WTC11 (cell line): ENCODE data around the gene DYNLT1. TPM values are rescaled to one million over a fixed set of nuclear protein-coding genes. Genes with fewer than 3 reads are reported as not detected.

Experiments used
- ATAC-seq: fragments of 200-7000 bp; cut with Tn5 transposase; 2 replicates; pipeline ENCODE4 v1.10.0; 2021; ENCODE audit warnings: mild to moderate bottlenecking, moderate library complexity
- CTCF ChIA-PET: fragments of 300-600 bp; sonication (Branson Sonifier 250); formaldehyde crosslinking; loops from one replicate; lab custom pipeline; 2021; ENCODE audit warnings: antibody characterized with exemption; lab: Charles Lee
- POLR2A ChIA-PET: fragments of 350-600 bp; sonication (Branson Sonifier 250); formaldehyde crosslinking; loops from one replicate; lab custom pipeline; 2021; ENCODE audit warnings: antibody characterized with exemption; lab: Charles Lee
- DNase-seq: peaks from one replicate; pipeline ENCODE4 v3.0.0; 2021; ENCODE audit warnings: low spot score
- H3K27ac Mint-ChIP-seq: 2 replicates; pipeline ENCODE4 v1.8.0; 2021; ENCODE audit warnings: mixed read lengths
- H3K27me3 Mint-ChIP-seq: 2 replicates; pipeline ENCODE4 v1.8.0; 2021; ENCODE audit warnings: low read depth, mild to moderate bottlenecking, moderate library complexity, mixed read lengths
- H3K36me3 Mint-ChIP-seq: 2 replicates; pipeline ENCODE4 v1.8.0; 2021; ENCODE audit warnings: mixed read lengths
- H3K4me1 Mint-ChIP-seq: 2 replicates; pipeline ENCODE4 v1.8.0; 2022; ENCODE audit warnings: mixed read lengths
- H3K4me3 Mint-ChIP-seq: 2 replicates; pipeline ENCODE4 v1.8.0; 2021; ENCODE audit warnings: mild to moderate bottlenecking, moderate library complexity, mixed read lengths
- H3K9me3 Mint-ChIP-seq: 2 replicates; pipeline ENCODE4 v1.8.0; 2021; ENCODE audit warnings: mixed read lengths
- CTCF ChIP-seq: fragments of 200-600 bp; IDR thresholded peaks from 2 replicates; pipeline ENCODE4 v1.8.0; 2022; ENCODE audit warnings: antibody characterized with exemption
- E2F4 ChIP-seq: sonication (generic); formaldehyde crosslinking; IDR thresholded peaks from 2 replicates; pipeline ENCODE4 v1.8.1; 2022; ENCODE audit warnings: low read depth, mild to moderate bottlenecking, moderate library complexity, missing genetic modification reagents, borderline replicate concordance
- FOXJ3 ChIP-seq: sonication (generic); formaldehyde crosslinking; IDR thresholded peaks from 2 replicates; pipeline ENCODE4 v1.9.0; 2021; ENCODE audit warnings: missing genetic modification reagents, mild to moderate bottlenecking, borderline replicate concordance
- FOXP4 ChIP-seq: sonication (generic); formaldehyde crosslinking; IDR thresholded peaks from 2 replicates; pipeline ENCODE4 v1.8.0; 2022; ENCODE audit warnings: mild to moderate bottlenecking, missing genetic modification reagents
- GTF2I ChIP-seq: fragments of 250-450 bp; sonication (Bioruptor Pico); conservative IDR thresholded peaks from 2 replicates; pipeline ENCODE4 v1.4.0; 2021; ENCODE audit warnings: mild to moderate bottlenecking
- IRF1 ChIP-seq: sonication (generic); formaldehyde crosslinking; IDR thresholded peaks from 2 replicates; pipeline ENCODE4 v1.8.0; 2023; ENCODE audit warnings: missing genetic modification reagents
- MAX ChIP-seq: sonication (generic); formaldehyde crosslinking; IDR thresholded peaks from 2 replicates; pipeline ENCODE4 v1.8.0; 2022; ENCODE audit warnings: mild to moderate bottlenecking, missing genetic modification reagents
- MXD4 ChIP-seq: fragments of 250-450 bp; sonication (Bioruptor Pico); IDR thresholded peaks from 2 replicates; pipeline ENCODE4 v1.8.0; 2021; ENCODE audit warnings: mild to moderate bottlenecking, moderate library complexity, borderline replicate concordance
- NR2C2 ChIP-seq: sonication (generic); formaldehyde crosslinking; IDR thresholded peaks from 2 replicates; pipeline ENCODE4 v1.8.0; 2022; ENCODE audit warnings: mild to moderate bottlenecking, missing genetic modification reagents
- RELA ChIP-seq: sonication (generic); formaldehyde crosslinking; IDR thresholded peaks from 2 replicates; pipeline ENCODE4 v1.8.1; 2022; ENCODE audit warnings: missing genetic modification reagents, mild to moderate bottlenecking, borderline replicate concordance
- TEAD4 ChIP-seq: sonication (generic); formaldehyde crosslinking; IDR thresholded peaks from 2 replicates; pipeline ENCODE4 v1.8.0; 2022; ENCODE audit warnings: mild to moderate bottlenecking, missing genetic modification reagents
- TP53 ChIP-seq: sonication (generic); formaldehyde crosslinking; IDR thresholded peaks from 2 replicates; pipeline ENCODE4 v1.8.1; 2023; ENCODE audit warnings: mild to moderate bottlenecking, missing genetic modification reagents
- USF1 ChIP-seq: sonication (generic); formaldehyde crosslinking; IDR thresholded peaks from 2 replicates; pipeline ENCODE4 v1.8.0; 2022; ENCODE audit warnings: mild to moderate bottlenecking, missing genetic modification reagents
- ZNF317 ChIP-seq: sonication (generic); formaldehyde crosslinking; IDR thresholded peaks from 2 replicates; pipeline ENCODE4 v1.8.1; 2023; ENCODE audit warnings: low read depth, mild to moderate bottlenecking, moderate library complexity, missing genetic modification reagents, borderline replicate concordance
- ZNF396 ChIP-seq: fragments of 250-450 bp; sonication (Bioruptor Pico); IDR thresholded peaks from 2 replicates; pipeline ENCODE4 v1.8.0; 2021; ENCODE audit warnings: mild to moderate bottlenecking, moderate library complexity, borderline replicate concordance
- ZNF532 ChIP-seq: fragments of 250-450 bp; sonication (Bioruptor Pico); IDR thresholded peaks from 2 replicates; pipeline ENCODE4 v1.9.0; 2021; ENCODE audit warnings: mild to moderate bottlenecking, borderline replicate concordance
- ZNF671 ChIP-seq: fragments of 250-450 bp; sonication (Bioruptor Pico); IDR thresholded peaks from 2 replicates; pipeline ENCODE4 v1.8.0; 2021; ENCODE audit warnings: mild to moderate bottlenecking
- total RNA-seq: library from RNA; stranded (reverse); gene quantifications from 3 replicates; pipeline ENCODE4 v1.2.3, GENCODE V29; 2021
- TF ChIP-seq, protein P1 (sequence below): sonication (generic); formaldehyde crosslinking; IDR thresholded peaks from 2 replicates; pipeline ENCODE4 v1.8.1; 2023; ENCODE audit warnings: mild to moderate bottlenecking, missing genetic modification reagents, moderate library complexity

Gene DYNLT1
- total RNA-seq, 1 experiment from 2014 or later = 79.0 TPM

- TF ChIP-seq E2F4 (CRISPR knock-in tag) = no peak
- peaks cover 70% of the 10 kb centered on the region for H3K36me3 Mint-ChIP-seq
- CTCF ChIA-PET = interaction anchor here (0.6 to 1.7 kb wide), 2 partner anchors 50 to 397 kb away, joined by 3 to 4 read pairs; no protein-coding TSS in a partner anchor
- POLR2A ChIA-PET = interaction anchor here (0.9 kb wide), 1 partner anchor 361 kb away, joined by 3 read pairs; no protein-coding TSS in a partner anchor
- H3K9me3 Mint-ChIP-seq = peaks cover 8% of the 10 kb centered on the region
- H3K27ac Mint-ChIP-seq = peak overlapping the region; percentile 74
- DNase-seq (no peak), ATAC-seq (no peak)
- H3K4me3 Mint-ChIP-seq = no peak overlapping the region
- H3K4me1 Mint-ChIP-seq = peaks cover 18% of the 10 kb centered on the region
- H3K27me3 Mint-ChIP-seq = no peaks in the 10 kb centered on the region; the same call in 1 of the 2 replicates
Observed at GRCh38 chr6:158610319-158610968, 34.1 kb downstream of the DYNLT1 start.

- Mint-ChIP-seq H3K27ac (no peak overlapping the region; the same call in 1 of the 2 replicates), H3K27me3 (no peaks in the 10 kb centered on the region), H3K4me1 (peaks cover 18% of the 10 kb centered on the region), H3K4me3 (no peak overlapping the region), H3K9me3 (peaks cover 1% of the 10 kb centered on the region), H3K36me3 (peaks cover 63% of the 10 kb centered on the region)
- ATAC-seq (no peak), DNase-seq (no peak)
- ChIA-PET CTCF (interaction anchor here (0.6 to 1.7 kb wide), 2 partner anchors 51 to 397 kb away, joined by 3 to 4 read pairs; no protein-coding TSS in a partner anchor), POLR2A (no interaction called here)
- no peak for TF ChIP-seq FOXP4 (CRISPR knock-in tag)
- no peak for TF ChIP-seq CTCF
- TF ChIP-seq IRF1 (CRISPR knock-in tag) = no peak
- TF ChIP-seq NR2C2 = no peak
- TF ChIP-seq TP53 = no peak
- TF ChIP-seq ZNF671 (CRISPR knock-in tag) = no peak
- no peak for TF ChIP-seq MXD4 (CRISPR knock-in tag)
- TF ChIP-seq GTF2I (CRISPR knock-in tag) = no peak
- TF ChIP-seq E2F4 (CRISPR knock-in tag) = no peak
- no peak for TF ChIP-seq TEAD4
- no peak for TF ChIP-seq FOXJ3 (CRISPR knock-in tag)
- TF ChIP-seq ZNF532 = no peak
- TF ChIP-seq, protein P1, sequence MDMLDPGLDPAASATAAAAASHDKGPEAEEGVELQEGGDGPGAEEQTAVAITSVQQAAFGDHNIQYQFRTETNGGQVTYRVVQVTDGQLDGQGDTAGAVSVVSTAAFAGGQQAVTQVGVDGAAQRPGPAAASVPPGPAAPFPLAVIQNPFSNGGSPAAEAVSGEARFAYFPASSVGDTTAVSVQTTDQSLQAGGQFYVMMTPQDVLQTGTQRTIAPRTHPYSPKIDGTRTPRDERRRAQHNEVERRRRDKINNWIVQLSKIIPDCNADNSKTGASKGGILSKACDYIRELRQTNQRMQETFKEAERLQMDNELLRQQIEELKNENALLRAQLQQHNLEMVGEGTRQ (CRISPR knock-in tag) = no peak
- no peak for TF ChIP-seq USF1
- TF ChIP-seq RELA (CRISPR knock-in tag) = no peak
- TF ChIP-seq ZNF396 (CRISPR knock-in tag) = no peak
- no peak for TF ChIP-seq MAX (CRISPR knock-in tag)
- no peak for TF ChIP-seq ZNF317 (CRISPR knock-in tag)
Observed at GRCh38 chr6:158609455-158610155, 34.9 kb downstream of the DYNLT1 start.
